Liver (tissue), 10 donors: ENCODE measurements around the gene SLC16A10. TPM values are rescaled to one million over a fixed set of nuclear protein-coding genes. Genes with fewer than 3 reads are reported as not detected.

Experiments
- DNase-seq: peaks from one replicate; pipeline ENCODE4 v3.0.0-alpha.2; 2017; ENCODE audit warnings: low spot score
- H3K27ac ChIP-seq, 2 donors: one replicate each; pipeline ENCODE4 v1.7.0; 2013; ENCODE audit warnings: inconsistent platforms in 2 of 2, low read length in 2 of 2, control low read depth in 1 of 2, low read depth in 1 of 2, mild to moderate bottlenecking in 1 of 2
- H3K27me3 ChIP-seq, 4 donors: one replicate each; pipeline versions ENCODE4 v1.6.1 to v1.7.0; 2013; ENCODE audit warnings: low read length in 3 of 4, inconsistent platforms in 1 of 4, mild to moderate bottlenecking in 1 of 4, moderate library complexity in 1 of 4; ENCODE audit not compliant: control insufficient read depth in 4 of 4, insufficient read depth in 4 of 4
- H3K36me3 ChIP-seq, 4 donors: one replicate each; pipeline versions ENCODE4 v1.6.1 to v1.7.0; 2013; ENCODE audit warnings: low read length in 3 of 4, mild to moderate bottlenecking in 3 of 4, low read depth in 1 of 4, moderate library complexity in 1 of 4; ENCODE audit not compliant: control insufficient read depth in 4 of 4, insufficient read depth in 3 of 4
- H3K4me1 ChIP-seq, 4 donors: one replicate each; pipeline versions ENCODE4 v1.6.1 to v1.7.0; 2013; ENCODE audit warnings: low read length in 3 of 4, mild to moderate bottlenecking in 3 of 4, moderate library complexity in 1 of 4; ENCODE audit not compliant: control insufficient read depth in 4 of 4, insufficient read depth in 4 of 4
- H3K4me3 ChIP-seq, 3 donors: one replicate each; pipeline versions ENCODE4 v1.6.1 to v1.7.0; 2013; ENCODE audit warnings: low read length in 3 of 3, control low read depth in 1 of 3, low read depth in 1 of 3, mild to moderate bottlenecking in 1 of 3
- H3K9ac ChIP-seq, 2 donors: one replicate each; pipeline ENCODE4 v1.7.0; 2013; ENCODE audit warnings: low read length in 2 of 2, mild to moderate bottlenecking in 2 of 2, moderate library complexity in 2 of 2, control low read depth in 1 of 2, low read depth in 1 of 2
- H3K9me3 ChIP-seq, 4 donors: one replicate each; pipeline versions ENCODE4 v1.6.1 to v1.7.0; 2013; ENCODE audit warnings: low read length in 3 of 4; ENCODE audit not compliant: control insufficient read depth in 4 of 4
- ATF3 ChIP-seq: IDR thresholded peaks from 2 replicates; pipeline ENCODE4 v1.6.1; 2016; ENCODE audit warnings: antibody characterized with exemption
- CTCF ChIP-seq: fragments of 150-350 bp; IDR thresholded peaks from 2 replicates; pipeline ENCODE4 v1.5.1; 2017; ENCODE audit warnings: improper control_type of control experiment, low read depth, low read length; ENCODE audit not compliant: missing input control
- EGR1 ChIP-seq, 2 donors: IDR thresholded peaks; 2 replicates each; pipeline ENCODE4 v1.6.1; 2016 to 2018; ENCODE audit warnings: antibody characterized with exemption in 2 of 2, low read depth in 2 of 2
- FOXA1 ChIP-seq: IDR thresholded peaks from 2 replicates; pipeline ENCODE4 v1.6.1; 2016; ENCODE audit warnings: antibody characterized with exemption
- FOXA2 ChIP-seq: IDR thresholded peaks from 2 replicates; pipeline ENCODE4 v1.6.1; 2016; ENCODE audit warnings: antibody characterized with exemption
- GABPA ChIP-seq, 2 donors: IDR thresholded peaks in 1 of 2; conservative IDR thresholded peaks in 1 of 2; 2 replicates each; pipeline ENCODE4 v1.6.1; 2016; ENCODE audit warnings: antibody characterized with exemption in 2 of 2, mild to moderate bottlenecking in 1 of 2, moderate library complexity in 1 of 2
- HNF4A ChIP-seq, 2 donors: conservative IDR thresholded peaks; 2 replicates each; pipeline ENCODE4 v1.6.1; 2016; ENCODE audit warnings: antibody characterized with exemption in 2 of 2, mild to moderate bottlenecking in 2 of 2
- HNF4G ChIP-seq: IDR thresholded peaks from 2 replicates; pipeline ENCODE4 v1.6.1; 2016; ENCODE audit warnings: antibody characterized with exemption
- JUND ChIP-seq, 2 donors: IDR thresholded peaks; 2 replicates each; pipeline ENCODE4 v1.6.1; 2016; ENCODE audit warnings: antibody characterized with exemption in 2 of 2
- MAX ChIP-seq: IDR thresholded peaks from 2 replicates; pipeline ENCODE4 v1.6.1; 2016; ENCODE audit warnings: antibody characterized with exemption
- NR2F2 ChIP-seq: IDR thresholded peaks from 2 replicates; pipeline ENCODE4 v1.6.1; 2016; ENCODE audit warnings: antibody characterized with exemption
- RAD21 ChIP-seq, 2 donors: IDR thresholded peaks; 2 replicates each; pipeline ENCODE4 v1.6.1; 2016; ENCODE audit warnings: antibody characterized with exemption in 2 of 2, mild to moderate bottlenecking in 2 of 2
- REST ChIP-seq: IDR thresholded peaks from 2 replicates; pipeline ENCODE4 v1.6.1; 2016; ENCODE audit warnings: antibody characterized with exemption, mild to moderate bottlenecking
- RXRA ChIP-seq, 2 donors: IDR thresholded peaks; 2 replicates each; pipeline ENCODE4 v1.6.1; 2017 to 2018; ENCODE audit warnings: antibody characterized with exemption in 2 of 2, mild to moderate bottlenecking in 1 of 2
- SP1 ChIP-seq: IDR thresholded peaks from 2 replicates; pipeline ENCODE4 v1.6.1; 2018; ENCODE audit warnings: antibody characterized with exemption, mild to moderate bottlenecking
- TAF1 ChIP-seq: conservative IDR thresholded peaks from 2 replicates; pipeline ENCODE4 v1.6.1; 2016; ENCODE audit warnings: antibody characterized with exemption, mild to moderate bottlenecking
- YY1 ChIP-seq: IDR thresholded peaks from 2 replicates; pipeline ENCODE4 v1.6.1; 2016; ENCODE audit warnings: antibody characterized with exemption, mild to moderate bottlenecking
- ZBTB33 ChIP-seq: IDR thresholded peaks from 2 replicates; pipeline ENCODE4 v1.6.1; 2016; ENCODE audit warnings: antibody characterized with exemption
- WGBS: extraction: QIAGEN DNeasy Blood & Tissue Kit; methylation state at CpG from one replicate; pipeline ENCODE4 v1.1.7; 2013; 5-methylcytosine and 5-hydroxymethylcytosine counted together
- polyA plus RNA-seq, 2 donors: library from polyadenylated mRNA; stranded (reverse) in 1 of 2; unstranded in 1 of 2; fragments of 200-250 nt in 1 of 2; fragments of >200 nt in 1 of 2; fragmentation: Nextera tagmentation in 1 of 2; extraction: Ambion mirVana in 1 of 2; gene quantifications; one replicate each; pipeline versions ENCODE4 v1.2.1 to v1.2.3, GENCODE V29; 2013 to 2015
- small RNA-seq: library from RNA; depleted of rRNA; stranded (forward); fragments of <200 nt; gene quantifications from one replicate; pipeline ENCODE3, GENCODE V24; 2014
- total RNA-seq, 2 donors: library from RNA; depleted of rRNA; stranded (reverse); fragments of >200 nt; gene quantifications; one replicate each; pipeline ENCODE4 v1.2.3, GENCODE V29; 2014
- donor health status: healthy.
- donor health status: healthy.
- donor health status: healthy.
- donor health status: healthy.
- donor health status: healthy.

SLC16A10 gene
- total and polyA plus RNA-seq, 4 donors: 1.8 to 16.7 (median 8.4) TPM

GRCh38 chr6:111280445-111280955 lies 193.2 kb downstream of the SLC16A10 start:
- WGBS: 94% methylated on average over 4 of the region's 4 CpGs
- H3K36me3 ChIP-seq: peaks cover 1 to 8% (median 5%) of the 10 kb centered on the region in 4 donors
- TF ChIP-seq FOXA2 (no peak), EGR1 (IDR thresholded peaks at IDR 0.05; ENCODE audit: low read depth in 2 of 2) (no peak), MAX (no peak), ATF3 (no peak), JUND (IDR thresholded peaks at IDR 0.05) (no peak), YY1 (no peak), RAD21 (IDR thresholded peaks at IDR 0.05) (no peak), ZBTB33 (no peak), TAF1 (no peak), GABPA (IDR thresholded peaks at IDR 0.05 in 1 of 2, conservative IDR thresholded peaks at IDR 0.05 in 1 of 2) (no peak), FOXA1 (no peak), SP1 (no peak), REST (no peak), RXRA (IDR thresholded peaks at IDR 0.05) (no peak), NR2F2 (no peak), HNF4G (no peak), HNF4A (conservative IDR thresholded peaks at IDR 0.05) (no peak), CTCF (no peak)

More at GRCh38 chr6:111280445-111280955, 193.2 kb downstream of the SLC16A10 start:
- Histone ChIP-seq H3K27me3 (no peaks in the 10 kb centered on the region), H3K9me3 (no peaks in the 10 kb centered on the region), H3K4me3 (no peak overlapping the region), H3K9ac (no peak overlapping the region), H3K4me1 (peaks cover 2 to 23% (median 18%) of the 10 kb centered on the region in 4 donors), H3K27ac (no peak overlapping the region)
- no peak for DNase-seq

Small RNA genes lying within 50 kb of the gene (small RNA-seq; reads per million reads assigned to genes)
- not detected for gene RNU6-960P

Other genes starting within 250 kb of the SLC16A10 start
- 10 to 100 TPM; 45.7 to 46.4 TPM for gene AMD1, start 212.7 kb upstream of the SLC16A10 start, total RNA-seq
- 10 to 100 TPM; 14.5 to 19.6 TPM for gene AMD1, start 212.7 kb upstream of the SLC16A10 start, polyA plus RNA-seq
- gene GTF3C6, start 128.8 kb upstream of the SLC16A10 start, total RNA-seq: 10 to 100 TPM; 16.3 to 20.4 TPM
- 10 to 100 TPM; 23.9 to 53.3 TPM for gene GTF3C6, start 128.8 kb upstream of the SLC16A10 start, polyA plus RNA-seq
- gene RPF2, start 105.5 kb upstream of the SLC16A10 start, total RNA-seq: 10 to 100 TPM in 1 of 2 donors, 1 to 10 TPM in 1; 7.2 to 13.1 TPM
- gene RPF2, start 105.5 kb upstream of the SLC16A10 start, polyA plus RNA-seq: 10 to 100 TPM; 11.9 to 20.8 TPM